GM12878 (cell line): ENCODE measurements around the gene TMEM231. TPM values are rescaled to one million over a fixed set of nuclear protein-coding genes. Genes with fewer than 3 reads are reported as not detected.
"Not testable (repeated sequence)": the region's sequence is repeated elsewhere in the genome, so short reads cannot be mapped to it uniquely, and the experiment has no call there.

Experiments used
- ATAC-seq: fragments of 200-7000 bp; cut with Tn5 transposase; 3 replicates; pipeline ENCODE4 v1.9.1; 2020; ENCODE audit warnings: mild to moderate bottlenecking, moderate library complexity
- BruUV-seq: library from RNA; stranded (reverse); fragments of 400-500 nt; replicated peaks from 2 replicates; lab custom pipeline; 2021; lab: Mats Ljungman, UMichigan
- CTCF ChIA-PET: fragments of 300-600 bp; sonication (Branson Sonifier 250); formaldehyde crosslinking; extraction: SDS; loops from one replicate; lab custom pipeline; 2021; ENCODE audit warnings: inconsistent platforms; lab: Yijun Ruan, JAX
- POLR2A ChIA-PET: fragments of 350-600 bp; formaldehyde crosslinking; extraction: SDS; loops from one replicate; lab custom pipeline; 2021; ENCODE audit warnings: inconsistent platforms; lab: Charles Lee
- RAD21 ChIA-PET: fragments of 300-600 bp; sonication (Branson Sonifier 250); formaldehyde crosslinking; loops from one replicate; lab custom pipeline; 2023; ENCODE audit warnings: antibody characterized with exemption; ENCODE audit not compliant: unreplicated experiment; lab: Charles Lee
- SMC1A ChIA-PET: fragments of 300-600 bp; sonication (Branson Sonifier 250); formaldehyde crosslinking; loops from one replicate; lab custom pipeline; 2023; ENCODE audit not compliant: unreplicated experiment, uncharacterized antibody; lab: Charles Lee
- DNase-seq: peaks from one replicate; pipeline ENCODE4 v3.0.0-alpha.2; 2011; ENCODE audit warnings: low read depth, low spot score
- FAIRE-seq: peaks from 3 replicates; lab custom pipeline; 2011; peaks lifted over from hg19 to GRCh38; lab: Jason Lieb, UNC
- H2AFZ ChIP-seq: 2 replicates; pipeline ENCODE4 v1.6.0; 2011; ENCODE audit warnings: low read depth, low read length, control low read depth; ENCODE audit not compliant: control insufficient read depth
- H3K27ac ChIP-seq: 2 replicates; pipeline ENCODE4 v1.5.1; 2011; ENCODE audit warnings: control low read depth; ENCODE audit not compliant: control insufficient read depth, insufficient read depth
- H3K27me3 ChIP-seq, 2 experiments: replicated peaks in 1 of 2; 2 replicates each; pipeline versions ENCODE4 v1.6.0 to v1.6.1; 2011; ENCODE audit warnings: low read length in 1 of 2; ENCODE audit not compliant: control insufficient read depth in 2 of 2, insufficient read depth in 2 of 2
- H3K36me3 ChIP-seq, 2 experiments: 2 replicates each; pipeline ENCODE4 v1.5.1; 2011; ENCODE audit warnings: low read length in 1 of 2; ENCODE audit not compliant: control insufficient read depth in 2 of 2, insufficient read depth in 2 of 2
- H3K4me1 ChIP-seq: 2 replicates; pipeline ENCODE4 v1.6.1; 2011; ENCODE audit warnings: mild to moderate bottlenecking, low read length, moderate library complexity, mixed read lengths; ENCODE audit not compliant: control insufficient read depth, insufficient read depth
- H3K4me2 ChIP-seq: 2 replicates; pipeline ENCODE4 v1.6.0; 2011; ENCODE audit warnings: control low read depth; ENCODE audit not compliant: control insufficient read depth, insufficient read depth
- H3K4me3 ChIP-seq: fragments of 200-600 bp; sonication (generic); 2 replicates; pipeline ENCODE4 v1.5.1; 2016
- H3K79me2 ChIP-seq: 2 replicates; pipeline ENCODE4 v1.6.0; 2011; ENCODE audit warnings: low read length; ENCODE audit not compliant: control insufficient read depth, insufficient read depth
- H3K9ac ChIP-seq: 2 replicates; pipeline ENCODE4 v1.8.0; 2011; ENCODE audit warnings: low read length, control low read depth, mixed read lengths; ENCODE audit not compliant: control insufficient read depth, insufficient read depth
- H3K9me3 ChIP-seq: replicated peaks from 3 replicates; pipeline ENCODE4 v1.5.1; 2011; ENCODE audit warnings: mild to moderate bottlenecking, low read length; ENCODE audit not compliant: control insufficient read depth, insufficient read depth
- H4K20me1 ChIP-seq: 2 replicates; pipeline ENCODE4 v1.6.0; 2011; ENCODE audit not compliant: control insufficient read depth, insufficient read depth
- POLR2AphosphoS2 ChIP-seq: IDR thresholded peaks from 2 replicates; pipeline ENCODE4 v1.6.1; 2011; ENCODE audit warnings: low read depth, mild to moderate bottlenecking, low read length, improper control_type of control experiment, moderate library complexity
- YBX1 ChIP-seq: fragments of 450-650 bp; IDR thresholded peaks from 2 replicates; pipeline ENCODE4 v1.6.1; 2016; ENCODE audit warnings: antibody characterized with exemption
- WGBS: methylation state at CpG from one replicate; pipeline ENCODE4 v1.1.6; 2016; ENCODE audit warnings: low lambda C conversion rate; ENCODE audit not compliant: insufficient replicate concordance, insufficient coverage; ENCODE audit errors: missing lambda C conversion rate; 5-methylcytosine and 5-hydroxymethylcytosine counted together
- in situ Hi-C: fragments of 300-500 bp; cut with MboI; formaldehyde crosslinking; loops from 9 replicates; pipeline ENCODE4 v1.14.3; 2018; ENCODE audit warnings: mixed read lengths
- intact Hi-C: fragments of 100-400 bp; cut with micrococcal nuclease; formaldehyde crosslinking; loops from one replicate; pipeline ENCODE4 v1.14.2; 2022; ENCODE audit not compliant: unreplicated experiment
- polyA plus RNA-seq, 11 experiments: library from polyadenylated mRNA; depleted of rRNA in 4 of 11; unstranded in 6 of 11; stranded (reverse) in 5 of 11; fragments of >200 nt; fragmentation: Nextera tagmentation in 4 of 11; fragmentation: Illumina TruSeq in 1 of 11; extraction: Ambion mirVana in 4 of 11; extraction: Trizol in 1 of 11; gene quantifications; 1 replicate in 1 of 11; 2 replicates in 10 of 11; pipeline versions ENCODE4 v1.2.1 to v1.2.3, GENCODE V29; 2011 to 2016; ENCODE audit warnings: inconsistent platforms in 2 of 11, missing spikeins in 2 of 11, low read depth in 1 of 11
- total RNA-seq, 4 experiments: library from RNA; depleted of rRNA in 3 of 4; stranded (reverse); fragments of >200 nt in 3 of 4; fragmentation: Illumina TruSeq in 1 of 4; extraction: Trizol in 1 of 4; gene quantifications; 2 replicates each; pipeline versions ENCODE4 v1.2.1 to v1.2.3, GENCODE V29; 2013 to 2021
- TF ChIP-seq, protein P1 (sequence below): fragments of 150-350 bp; IDR thresholded peaks from 2 replicates; pipeline ENCODE4 v1.6.1; 2014; ENCODE audit warnings: mild to moderate bottlenecking, low read depth, low read length

Gene TMEM231
- total and polyA plus RNA-seq, 10 of the 15 experiments (the other 5 are each of a cell fraction or from before 2014, with no cell fraction given): 1.2 to 9.1 (median 5.9) TPM

DNA sequence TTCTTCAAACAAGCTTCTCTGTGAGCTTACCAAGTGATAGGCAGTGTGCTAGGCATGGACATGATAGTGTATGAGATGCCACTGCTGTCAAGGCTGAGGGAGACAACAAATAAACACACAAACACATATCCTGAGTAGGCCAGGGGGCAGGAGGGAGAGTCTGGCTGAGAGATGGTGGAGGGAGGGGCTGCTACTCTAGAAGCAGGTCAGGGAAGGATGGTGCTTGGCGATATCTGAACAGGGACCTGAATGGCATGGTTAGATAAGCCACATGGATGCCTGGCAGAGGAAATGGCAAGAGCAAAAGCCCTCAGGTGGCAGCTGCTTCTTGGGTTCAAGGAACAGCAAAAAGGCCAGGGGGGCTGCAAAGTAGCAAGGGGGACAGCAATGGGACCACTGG is 52.3 kb downstream of the TMEM231 start (continued):
- TF ChIP-seq, protein P1, sequence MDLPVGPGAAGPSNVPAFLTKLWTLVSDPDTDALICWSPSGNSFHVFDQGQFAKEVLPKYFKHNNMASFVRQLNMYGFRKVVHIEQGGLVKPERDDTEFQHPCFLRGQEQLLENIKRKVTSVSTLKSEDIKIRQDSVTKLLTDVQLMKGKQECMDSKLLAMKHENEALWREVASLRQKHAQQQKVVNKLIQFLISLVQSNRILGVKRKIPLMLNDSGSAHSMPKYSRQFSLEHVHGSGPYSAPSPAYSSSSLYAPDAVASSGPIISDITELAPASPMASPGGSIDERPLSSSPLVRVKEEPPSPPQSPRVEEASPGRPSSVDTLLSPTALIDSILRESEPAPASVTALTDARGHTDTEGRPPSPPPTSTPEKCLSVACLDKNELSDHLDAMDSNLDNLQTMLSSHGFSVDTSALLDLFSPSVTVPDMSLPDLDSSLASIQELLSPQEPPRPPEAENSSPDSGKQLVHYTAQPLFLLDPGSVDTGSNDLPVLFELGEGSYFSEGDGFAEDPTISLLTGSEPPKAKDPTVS: no peak

DNA sequence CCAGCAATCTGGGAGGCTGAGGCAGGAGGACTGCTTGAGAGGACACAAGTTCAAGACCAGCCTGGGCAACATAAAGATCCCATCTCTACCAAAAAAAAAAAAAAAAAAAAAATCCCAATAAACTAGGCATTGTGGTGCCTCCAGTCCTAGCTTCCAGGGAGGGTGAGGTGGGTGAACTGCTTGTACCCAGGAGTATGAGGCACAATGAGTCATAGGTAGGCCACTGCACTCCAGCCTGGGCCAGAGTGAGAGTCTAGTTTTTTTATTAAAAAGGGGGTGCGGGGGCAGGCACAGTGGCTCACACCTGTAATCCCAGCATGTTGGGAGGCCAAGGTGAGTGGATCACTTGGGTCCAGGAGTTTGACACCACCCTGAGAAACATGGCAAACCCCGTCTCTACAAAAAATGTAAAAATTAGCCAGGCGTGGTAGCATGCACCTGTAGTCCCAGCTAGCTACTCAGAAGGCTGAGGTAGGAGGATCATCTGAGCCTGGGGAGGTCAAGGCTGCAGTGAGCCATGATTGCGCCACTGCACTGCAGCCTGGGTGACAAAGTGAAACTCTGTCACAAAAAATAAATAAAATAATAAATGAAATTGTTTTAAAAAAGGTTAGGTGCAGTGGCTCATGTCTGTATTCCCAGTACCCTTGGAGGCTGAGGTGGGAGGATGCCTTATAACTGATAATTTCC is 53.0 kb downstream of the TMEM231 start:
- ATAC-seq (no peak), DNase-seq (no peak), FAIRE-seq (no peak)
- Histone ChIP-seq H3K9me3 (no peaks in the 10 kb centered on the region), H3K4me1 (no peaks in the 10 kb centered on the region), H3K4me3 (no peak overlapping the region), H3K79me2 (no peaks in the 10 kb centered on the region), H4K20me1 (no peaks in the 10 kb centered on the region), H3K27ac (no peak overlapping the region), H3K27me3 (peaks cover 0 to 3% of the 10 kb centered on the region in 2 experiments; a peak in 2 of 4 replicates), H2AFZ (no peak overlapping the region), H3K36me3 (no peaks in the 10 kb centered on the region), H3K9ac (no peak overlapping the region), H3K4me2 (no peak overlapping the region)
- in situ Hi-C loops (no loop called here), intact Hi-C loops (no loop called here)
- SMC1A ChIA-PET: no interaction called here
- POLR2A ChIA-PET: interaction anchor here (1.1 kb wide), 1 partner anchor 32 kb away, joined by 3 read pairs; no protein-coding TSS in a partner anchor
- WGBS: 52% methylated on average over 4 of the region's 4 CpGs
- CTCF ChIA-PET: no interaction called here
- RAD21 ChIA-PET: interaction anchor here (0.6 kb wide), 1 partner anchor 44 kb away, joined by 3 read pairs; no protein-coding TSS in a partner anchor
- BruUV-seq: no TSS peak
- no peak for TF ChIP-seq YBX1
- no peak for TF ChIP-seq POLR2AphosphoS2

DNA sequence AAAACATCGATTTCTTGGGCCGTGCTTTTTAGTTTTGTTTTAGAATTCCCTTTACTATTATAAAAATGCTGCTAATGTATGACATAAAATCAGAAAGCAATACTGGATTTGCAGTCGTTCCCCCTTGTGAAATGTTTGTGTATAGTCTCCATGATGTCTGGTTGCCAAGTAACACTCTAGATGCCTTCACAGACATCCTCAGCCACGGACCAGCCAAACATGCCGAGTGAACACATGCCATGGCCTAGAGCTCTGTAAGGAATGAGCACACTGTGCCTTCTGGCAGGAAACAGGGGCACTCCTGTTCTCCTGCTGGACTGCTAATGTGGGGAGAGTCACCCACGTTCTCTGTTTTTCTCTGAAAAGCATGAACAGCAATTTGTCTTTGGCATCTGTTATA is 54.2 kb downstream of the TMEM231 start:
- ATAC-seq, H3K27ac ChIP-seq, CTCF ChIA-PET, DNase-seq, H3K9me3 ChIP-seq, POLR2A ChIA-PET, H3K4me2 ChIP-seq, in situ Hi-C loops, H3K27me3 ChIP-seq, H3K36me3 ChIP-seq, FAIRE-seq, BruUV-seq, intact Hi-C loops, SMC1A ChIA-PET, H3K9ac ChIP-seq, H3K79me2 ChIP-seq, H3K4me1 ChIP-seq, H3K4me3 ChIP-seq, RAD21 ChIA-PET, H2AFZ ChIP-seq, H4K20me1 ChIP-seq: not testable (repeated sequence)
- 50% methylated on average over 6 of the region's 6 CpGs for WGBS
